ENCODE data around the gene ADCYAP1R1.
"Not testable (repeated sequence)": the region's sequence is repeated elsewhere in the genome, so short reads cannot be mapped to it uniquely, and the experiment has no call there.

ADCYAP1R1 gene

DNA sequence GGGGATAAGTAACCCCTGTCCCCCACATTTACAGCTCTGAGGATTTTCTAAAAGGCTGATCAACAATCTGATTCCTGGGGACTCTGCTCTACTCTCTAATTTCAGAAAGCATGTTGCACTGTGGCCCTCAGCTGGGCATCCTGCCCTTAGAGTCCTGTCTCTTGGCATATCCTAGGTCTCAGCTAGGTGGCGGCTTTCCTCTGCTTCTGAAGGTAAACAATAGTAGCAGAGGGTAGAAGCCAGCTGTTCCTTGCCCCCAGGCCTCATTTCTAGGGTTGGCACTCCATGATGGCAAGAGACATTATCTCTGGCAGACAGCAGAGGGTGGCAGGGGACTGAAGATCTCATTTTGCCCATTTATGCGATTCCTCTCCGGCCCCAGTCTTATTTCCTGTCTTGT, 77.0 kb downstream of the ADCYAP1R1 start:
- no peaks in the 10 kb centered on the region for H3K27me3 ChIP-seq (ENCODE audit: low read depth, low read length)
- no peak overlapping the region for H3K4me3 ChIP-seq (ENCODE audit: low read depth in 1 of 2, low read length in 2 of 2)
- no peaks in the 10 kb centered on the region for H3K9me3 ChIP-seq (ENCODE audit: control insufficient read depth in 1 of 2, low read length in 2 of 2)
- no peaks in the 10 kb centered on the region for H3K4me1 ChIP-seq (ENCODE audit: control insufficient read depth in 1 of 2, insufficient read depth in 2 of 2, low read length in 2 of 2)
- H3K36me3 ChIP-seq (ENCODE audit: control insufficient read depth in 1 of 2, insufficient read depth in 2 of 2, low read length in 2 of 2), result no peaks in the 10 kb centered on the region
- no peak overlapping the region for H3K27ac ChIP-seq (ENCODE audit: low read length)

DNA sequence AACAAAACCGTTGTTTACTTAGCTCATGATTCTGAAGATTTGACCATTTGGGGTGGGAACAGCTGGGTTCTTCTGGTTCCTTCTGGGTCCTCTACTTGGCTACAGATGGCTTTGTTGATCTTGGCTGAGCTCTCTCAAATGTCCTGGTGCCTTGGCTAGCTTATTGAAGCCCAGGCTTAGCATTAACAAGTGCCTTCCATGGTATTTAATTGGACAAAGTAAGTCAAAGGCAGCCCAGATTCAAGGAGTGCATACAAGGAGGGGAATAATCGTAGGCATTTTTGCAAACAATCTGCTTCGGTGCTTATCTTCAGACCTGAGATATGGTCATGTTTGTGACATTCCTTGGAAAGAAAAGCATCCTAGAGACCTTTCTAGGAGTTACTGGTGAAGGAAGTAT, 81.4 kb downstream of the ADCYAP1R1 start:
- Histone ChIP-seq H3K27ac (ENCODE audit: low read length) (no peak overlapping the region), H3K4me1 (ENCODE audit: control insufficient read depth in 1 of 2, insufficient read depth in 2 of 2, low read length in 2 of 2) (no peaks in the 10 kb centered on the region), H3K27me3 (ENCODE audit: low read depth, low read length) (no peaks in the 10 kb centered on the region)

DNA sequence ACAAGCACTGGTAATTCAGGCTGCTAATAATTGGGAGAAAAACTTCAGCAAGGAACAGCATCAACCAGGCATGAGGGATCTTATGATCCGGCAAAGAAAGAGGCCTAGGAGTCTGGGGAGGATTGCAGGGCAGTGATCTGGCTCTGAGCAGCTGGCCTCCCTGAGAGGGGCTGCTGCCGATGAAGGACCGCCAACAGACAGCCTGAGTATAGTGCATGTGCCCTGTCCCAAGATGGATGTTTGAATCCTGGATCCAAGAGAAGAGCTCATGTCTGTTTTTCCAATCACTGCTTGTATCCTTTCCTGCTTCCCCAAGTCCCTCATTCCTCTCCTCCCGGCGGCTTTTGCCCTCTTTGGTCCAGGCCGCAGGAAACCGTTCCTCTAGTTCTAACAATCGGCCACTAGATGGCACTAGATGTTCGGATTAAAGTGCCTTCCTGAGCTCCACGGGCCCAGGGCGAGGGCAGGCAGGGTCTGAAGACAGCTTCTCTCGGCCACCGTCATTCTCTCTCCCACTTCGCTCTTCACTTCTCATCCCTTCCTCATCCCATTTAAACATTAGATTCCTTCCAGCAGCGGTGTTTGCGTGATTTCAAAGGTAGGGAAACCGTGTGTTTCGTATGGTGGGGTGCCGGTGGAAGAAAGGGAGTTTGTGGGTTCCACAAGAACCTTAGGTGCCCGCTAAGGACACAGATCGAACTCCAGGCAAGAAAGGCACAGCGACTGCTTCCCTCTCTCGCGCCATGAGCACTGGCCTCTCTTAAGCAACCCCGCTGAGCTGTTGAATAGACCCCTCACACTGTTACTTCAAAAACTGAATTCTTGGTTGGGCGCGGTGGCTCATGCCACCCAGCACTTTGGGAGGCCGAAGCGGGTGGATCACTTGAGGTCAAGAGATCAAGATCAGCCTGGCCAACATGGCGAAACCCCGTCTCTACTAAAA, 82.4 kb downstream of the ADCYAP1R1 start:
- no peaks in the 10 kb centered on the region for H3K36me3 ChIP-seq (ENCODE audit: control insufficient read depth in 1 of 2, insufficient read depth in 2 of 2, low read length in 2 of 2)
- no peaks in the 10 kb centered on the region for H3K4me1 ChIP-seq (ENCODE audit: control insufficient read depth in 1 of 2, insufficient read depth in 2 of 2, low read length in 2 of 2)
- H3K27me3 ChIP-seq (ENCODE audit: low read depth, low read length), result no peaks in the 10 kb centered on the region
- no peak overlapping the region for H3K4me3 ChIP-seq (ENCODE audit: low read depth in 1 of 2, low read length in 2 of 2)
- no peaks in the 10 kb centered on the region for H3K9me3 ChIP-seq (ENCODE audit: control insufficient read depth in 1 of 2, low read length in 2 of 2)
- H3K27ac ChIP-seq (ENCODE audit: low read length), result no peak overlapping the region

More for the DNA sequence above, 81.4 kb downstream of the ADCYAP1R1 start:
- no peaks in the 10 kb centered on the region for H3K9me3 ChIP-seq (ENCODE audit: control insufficient read depth in 1 of 2, low read length in 2 of 2)
- H3K4me3 ChIP-seq (ENCODE audit: low read depth in 1 of 2, low read length in 2 of 2), result no peak overlapping the region
- no peaks in the 10 kb centered on the region for H3K36me3 ChIP-seq (ENCODE audit: control insufficient read depth in 1 of 2, insufficient read depth in 2 of 2, low read length in 2 of 2)

DNA sequence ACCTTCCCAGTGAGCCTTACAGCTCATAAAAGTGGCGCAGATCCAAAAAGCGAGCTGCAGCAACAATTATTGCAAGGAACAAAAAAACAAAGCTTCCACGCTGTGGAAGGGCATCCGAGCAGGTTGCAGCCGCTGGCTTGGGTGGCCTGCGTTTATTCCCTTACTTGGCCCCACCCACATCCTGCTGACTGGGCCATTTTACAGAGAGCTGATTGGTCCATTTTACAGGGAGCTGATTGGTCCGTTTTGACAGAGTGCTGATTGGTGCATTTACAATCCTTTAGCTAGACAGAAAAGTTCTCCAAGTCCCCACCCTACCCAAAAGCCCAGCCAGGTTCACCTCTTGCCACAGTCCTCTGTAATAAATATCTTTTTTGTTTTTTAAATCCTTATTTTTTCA, 85.1 kb downstream of the ADCYAP1R1 start:
- Histone ChIP-seq H3K27ac (ENCODE audit: low read length) (no peak overlapping the region), H3K9me3 (ENCODE audit: control insufficient read depth in 1 of 2, low read length in 2 of 2) (no peaks in the 10 kb centered on the region), H3K4me3 (ENCODE audit: low read depth in 1 of 2, low read length in 2 of 2) (no peak overlapping the region)

DNA sequence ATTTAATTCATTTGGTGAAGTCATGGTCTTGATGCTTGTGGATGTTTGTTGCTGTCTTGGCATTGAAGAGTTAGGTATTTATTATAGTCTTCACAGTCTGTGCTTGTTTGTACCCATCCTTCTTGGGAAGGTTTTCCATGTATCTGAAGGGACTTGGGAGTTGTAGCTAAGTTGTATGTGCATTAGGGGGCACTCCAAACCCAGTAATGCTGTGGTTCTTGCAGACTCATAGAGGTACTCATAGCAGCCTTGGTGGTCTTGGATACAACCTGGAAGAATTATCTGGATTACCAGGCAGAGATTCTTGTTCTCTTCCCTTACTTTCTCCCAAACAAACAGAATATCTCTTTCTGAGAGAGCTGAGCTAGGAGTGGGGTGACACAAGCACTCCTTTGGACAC, 93.2 kb downstream of the ADCYAP1R1 start:
- Histone ChIP-seq H3K36me3 (ENCODE audit: control insufficient read depth in 1 of 2, insufficient read depth in 2 of 2, low read length in 2 of 2) (no peaks in the 10 kb centered on the region), H3K4me1 (ENCODE audit: control insufficient read depth in 1 of 2, insufficient read depth in 2 of 2, low read length in 2 of 2) (no peaks in the 10 kb centered on the region), H3K4me3 (ENCODE audit: low read depth in 1 of 2, low read length in 2 of 2) (no peak overlapping the region), H3K27me3 (ENCODE audit: low read depth, low read length) (no peaks in the 10 kb centered on the region), H3K9me3 (ENCODE audit: control insufficient read depth in 1 of 2, low read length in 2 of 2) (peaks cover 0 to 3% of the 10 kb centered on the region in 2 donors), H3K27ac (ENCODE audit: low read length) (no peak overlapping the region)

More for the DNA sequence above, 85.1 kb downstream of the ADCYAP1R1 start:
- Histone ChIP-seq H3K36me3 (ENCODE audit: control insufficient read depth in 1 of 2, insufficient read depth in 2 of 2, low read length in 2 of 2) (no peaks in the 10 kb centered on the region), H3K27me3 (ENCODE audit: low read depth, low read length) (no peaks in the 10 kb centered on the region), H3K4me1 (ENCODE audit: control insufficient read depth in 1 of 2, insufficient read depth in 2 of 2, low read length in 2 of 2) (no peaks in the 10 kb centered on the region)

DNA sequence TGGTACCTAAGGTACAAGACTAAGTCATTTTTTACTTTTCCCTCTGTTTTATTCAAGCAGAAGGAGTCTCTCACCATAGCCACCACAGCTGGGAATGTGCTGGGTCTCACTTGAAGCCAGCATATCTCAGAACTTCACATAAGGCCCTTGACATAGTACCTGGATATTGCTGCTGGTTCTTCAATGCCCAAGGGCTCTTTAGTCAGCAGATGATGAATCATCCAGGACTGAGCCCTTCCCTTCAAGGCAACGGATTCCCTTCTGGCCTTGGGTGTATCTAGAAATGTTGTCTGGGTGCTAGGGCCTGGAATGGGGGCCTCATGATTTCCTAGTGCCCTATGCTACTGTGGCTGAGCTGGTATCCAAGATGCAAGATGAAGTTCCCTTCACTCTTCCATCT, 93.9 kb downstream of the ADCYAP1R1 start:
- no peak overlapping the region for H3K27ac ChIP-seq (ENCODE audit: low read length)
- no peaks in the 10 kb centered on the region for H3K4me1 ChIP-seq (ENCODE audit: control insufficient read depth in 1 of 2, insufficient read depth in 2 of 2, low read length in 2 of 2)
- H3K27me3 ChIP-seq (ENCODE audit: low read depth, low read length), result no peaks in the 10 kb centered on the region
- no peak overlapping the region for H3K4me3 ChIP-seq (ENCODE audit: low read depth in 1 of 2, low read length in 2 of 2)
- H3K36me3 ChIP-seq (ENCODE audit: control insufficient read depth in 1 of 2, insufficient read depth in 2 of 2, low read length in 2 of 2), result no peaks in the 10 kb centered on the region
- peaks cover 0 to 3% of the 10 kb centered on the region in 2 donors for H3K9me3 ChIP-seq (ENCODE audit: control insufficient read depth in 1 of 2, low read length in 2 of 2)

DNA sequence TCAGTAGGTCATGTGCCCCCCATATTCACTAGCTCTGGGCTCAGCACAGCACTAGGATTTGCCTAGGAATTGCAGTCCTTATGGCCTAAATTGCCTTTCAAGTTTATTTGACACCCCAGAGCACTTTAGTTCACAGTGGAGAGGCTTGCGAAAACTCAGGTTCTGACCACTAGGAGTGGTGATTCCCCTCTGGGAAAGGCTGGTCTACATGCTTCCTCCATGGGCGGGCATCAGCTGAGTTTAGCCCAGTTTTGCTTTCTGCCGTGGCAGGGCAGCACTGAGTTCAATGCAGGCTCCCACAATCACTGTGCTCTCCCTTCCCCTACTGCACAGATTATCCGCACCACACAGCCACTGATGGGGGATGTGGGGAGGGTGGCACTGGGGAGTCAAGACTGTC, 94.4 kb downstream of the ADCYAP1R1 start:
- Histone ChIP-seq H3K4me1 (ENCODE audit: control insufficient read depth in 1 of 2, insufficient read depth in 2 of 2, low read length in 2 of 2) (no peaks in the 10 kb centered on the region), H3K27me3 (ENCODE audit: low read depth, low read length) (no peaks in the 10 kb centered on the region), H3K4me3 (ENCODE audit: low read depth in 1 of 2, low read length in 2 of 2) (no peak overlapping the region), H3K9me3 (ENCODE audit: control insufficient read depth in 1 of 2, low read length in 2 of 2) (peaks cover 0 to 3% of the 10 kb centered on the region in 2 donors), H3K27ac (ENCODE audit: low read length) (no peak overlapping the region), H3K36me3 (ENCODE audit: control insufficient read depth in 1 of 2, insufficient read depth in 2 of 2, low read length in 2 of 2) (no peaks in the 10 kb centered on the region)

DNA sequence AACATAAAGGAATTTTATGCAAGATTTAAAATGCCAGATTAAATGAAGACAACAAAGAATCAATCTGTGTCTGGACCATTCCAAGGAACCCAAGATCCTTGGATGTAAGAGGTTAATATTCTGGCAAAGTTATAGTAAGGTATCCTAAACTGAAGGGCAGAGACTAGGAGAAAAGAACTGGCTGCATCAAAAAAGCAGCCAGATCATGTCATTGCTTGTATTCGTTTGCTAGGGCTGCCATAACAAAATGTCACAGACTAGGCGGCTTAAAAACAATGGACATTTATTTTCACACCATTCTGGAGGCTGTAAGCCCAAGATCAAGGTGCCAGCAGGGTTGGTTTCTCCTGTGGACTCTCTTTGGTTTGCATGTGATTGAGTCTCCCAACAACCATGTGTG, 99.7 kb downstream of the ADCYAP1R1 start:
- Histone ChIP-seq H3K27ac (ENCODE audit: low read length) (no peak overlapping the region), H3K36me3 (ENCODE audit: control insufficient read depth in 1 of 2, insufficient read depth in 2 of 2, low read length in 2 of 2) (no peaks in the 10 kb centered on the region), H3K27me3 (ENCODE audit: low read depth, low read length) (no peaks in the 10 kb centered on the region), H3K4me3 (ENCODE audit: low read depth in 1 of 2, low read length in 2 of 2) (no peak overlapping the region), H3K4me1 (ENCODE audit: control insufficient read depth in 1 of 2, insufficient read depth in 2 of 2, low read length in 2 of 2) (no peaks in the 10 kb centered on the region), H3K9me3 (ENCODE audit: control insufficient read depth in 1 of 2, low read length in 2 of 2) (peaks cover 0 to 4% of the 10 kb centered on the region in 2 donors)

- not testable (repeated sequence) for H3K27ac ChIP-seq (ENCODE audit: low read length); H3K4me1 ChIP-seq (ENCODE audit: control insufficient read depth in 1 of 2, insufficient read depth in 2 of 2, low read length in 2 of 2); H3K27me3 ChIP-seq (ENCODE audit: low read depth, low read length); H3K36me3 ChIP-seq (ENCODE audit: control insufficient read depth in 1 of 2, insufficient read depth in 2 of 2, low read length in 2 of 2); H3K9me3 ChIP-seq (ENCODE audit: control insufficient read depth in 1 of 2, low read length in 2 of 2); H3K4me3 ChIP-seq (ENCODE audit: low read depth in 1 of 2, low read length in 2 of 2)
Measured at GRCh38 chr7:31153318-31153717, 101.2 kb downstream of the ADCYAP1R1 start.

GRCh38 chr7:31160941-31161340, 108.8 kb downstream of the ADCYAP1R1 start:
- H3K36me3 ChIP-seq (ENCODE audit: control insufficient read depth in 1 of 2, insufficient read depth in 2 of 2, low read length in 2 of 2), result no peaks in the 10 kb centered on the region
- H3K27me3 ChIP-seq (ENCODE audit: low read depth, low read length), result no peaks in the 10 kb centered on the region

More at GRCh38 chr7:31160941-31161340, 108.8 kb downstream of the ADCYAP1R1 start:
- Histone ChIP-seq H3K4me1 (ENCODE audit: control insufficient read depth in 1 of 2, insufficient read depth in 2 of 2, low read length in 2 of 2) (no peaks in the 10 kb centered on the region), H3K27ac (ENCODE audit: low read length) (no peak overlapping the region), H3K9me3 (ENCODE audit: control insufficient read depth in 1 of 2, low read length in 2 of 2) (no peaks in the 10 kb centered on the region), H3K4me3 (ENCODE audit: low read depth in 1 of 2, low read length in 2 of 2) (no peak overlapping the region)

Data from muscle layer of duodenum (tissue), 2 donors.